ENCODE results near the gene CARHSP1. TPM values are rescaled to one million over a fixed set of nuclear protein-coding genes. Genes with fewer than 3 reads are reported as not detected.

Gene CARHSP1
- total and polyA plus RNA-seq, 9 of the 15 experiments (the other 6 are each of a cell fraction or from before 2014, with no cell fraction given): 5.8 to 114 (median 41.1) TPM

- TF ChIP-seq PBX2 (CRISPR knock-in tag; IDR thresholded peaks at IDR 0.05; ENCODE audit: low read depth) (no peak), PBX2 (tag; conservative IDR thresholded peaks at IDR 0.05; ENCODE audit: low read depth) (no peak), RFX5 (IDR thresholded peaks at IDR 0.05; ENCODE audit: low read depth, low read length) (no peak), PTTG1 (tag; IDR thresholded peaks at IDR 0.05; ENCODE audit: low read depth) (no peak), IRF2 (CRISPR knock-in tag; IDR thresholded peaks at IDR 0.05) (no peak), ZNF785 (CRISPR knock-in tag; IDR thresholded peaks at IDR 0.05) (no peak), ILK (tag; IDR thresholded peaks at IDR 0.05; ENCODE audit: borderline replicate concordance, low read depth) (no peak), HNRNPLL (IDR thresholded peaks at IDR 0.05; ENCODE audit: low read depth, low read length, poor library complexity, severe bottlenecking) (peak; percentile 45), COPS2 (conservative IDR thresholded peaks at IDR 0.05) (no peak), CHD2 (IDR thresholded peaks at IDR 0.05; ENCODE audit: low read depth, low read length) (no peak), ETS2 (tag; IDR thresholded peaks at IDR 0.05; ENCODE audit: borderline replicate concordance, poor library complexity, severe bottlenecking) (no peak), POLR2AphosphoS5 (IDR thresholded peaks at IDR 0.05; ENCODE audit: control insufficient read depth, insufficient read depth, low read depth, low read length) (peak; percentile 71; the same call in 1 of the 2 replicates), NONO (IDR thresholded peaks at IDR 0.05; ENCODE audit: low read depth in 2 of 2, low read length in 1 of 2) (0 out of 4 replicates have a peak, but pooled peaks of 1 of the 2 experiments have one; percentile 51), ZNF830 (CRISPR knock-in tag; IDR thresholded peaks at IDR 0.05) (peak; percentile 23; the same call in 1 of the 2 replicates), SMAD3 (CRISPR knock-in tag; conservative IDR thresholded peaks at IDR 0.05) (no peak), CUX1 (CRISPR knock-in tag; IDR thresholded peaks at IDR 0.05) (no peak), SETDB1 (IDR thresholded peaks at IDR 0.05; ENCODE audit: low read length) (no peak), SMARCA4 (IDR thresholded peaks at IDR 0.05) (0 out of 2 replicates have a peak, but pooled peaks have one; percentile 8), ZNF644 (tag; IDR thresholded peaks at IDR 0.05; ENCODE audit: low read depth) (0 out of 2 replicates have a peak, but pooled peaks have one; percentile 58)
Observed at GRCh38 chr16:8868416-8869211, at the start of gene CARHSP1 (continued).

Measured in K562 (cell line).